HG03066 (cell line): ENCODE data around the gene NUTM2B.
"Not testable (repeated sequence)": the region's sequence is repeated elsewhere in the genome, so short reads cannot be mapped to it uniquely, and the experiment has no call there.

Experiments
- ATAC-seq: cut with Tn5 transposase; IDR thresholded peaks from one replicate; pipeline ENCODE4 v1.9.1; 2021; ENCODE audit warnings: low read depth; ENCODE audit not compliant: unreplicated experiment

Gene NUTM2B, protein sequence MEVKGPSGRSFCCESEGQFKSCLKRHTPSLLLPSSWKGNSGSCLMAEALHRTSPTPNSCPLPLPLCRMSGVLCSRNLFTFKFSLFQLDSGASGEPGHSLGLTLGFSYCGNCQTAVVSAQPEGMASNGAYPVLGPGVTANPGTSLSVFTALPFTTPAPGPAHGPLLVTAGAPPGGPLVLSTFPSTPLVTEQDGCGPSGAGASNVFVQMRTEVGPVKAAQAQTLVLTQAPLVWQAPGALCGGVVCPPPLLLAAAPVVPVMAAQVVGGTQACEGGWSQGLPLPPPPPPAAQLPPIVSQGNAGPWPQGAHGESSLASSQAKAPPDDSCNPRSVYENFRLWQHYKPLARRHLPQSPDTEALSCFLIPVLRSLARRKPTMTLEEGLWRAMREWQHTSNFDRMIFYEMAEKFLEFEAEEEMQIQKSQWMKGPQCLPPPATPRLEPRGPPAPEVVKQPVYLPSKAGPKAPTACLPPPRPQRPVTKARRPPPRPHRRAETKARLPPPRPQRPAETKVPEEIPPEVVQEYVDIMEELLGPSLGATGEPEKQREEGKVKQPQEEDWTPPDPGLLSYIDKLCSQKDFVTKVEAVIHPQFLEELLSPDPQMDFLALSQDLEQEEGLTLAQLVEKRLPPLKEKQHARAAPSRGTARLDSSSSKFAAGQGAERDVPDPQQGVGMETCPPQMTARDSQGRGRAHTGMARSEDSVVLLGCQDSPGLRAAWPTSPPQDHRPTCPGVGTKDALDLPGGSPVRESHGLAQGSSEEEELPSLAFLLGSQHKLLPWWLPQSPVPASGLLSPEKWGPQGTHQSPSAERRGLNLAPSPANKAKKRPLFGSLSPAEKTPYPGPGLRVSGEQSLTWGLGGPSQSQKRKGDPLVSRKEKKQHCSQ

DNA sequence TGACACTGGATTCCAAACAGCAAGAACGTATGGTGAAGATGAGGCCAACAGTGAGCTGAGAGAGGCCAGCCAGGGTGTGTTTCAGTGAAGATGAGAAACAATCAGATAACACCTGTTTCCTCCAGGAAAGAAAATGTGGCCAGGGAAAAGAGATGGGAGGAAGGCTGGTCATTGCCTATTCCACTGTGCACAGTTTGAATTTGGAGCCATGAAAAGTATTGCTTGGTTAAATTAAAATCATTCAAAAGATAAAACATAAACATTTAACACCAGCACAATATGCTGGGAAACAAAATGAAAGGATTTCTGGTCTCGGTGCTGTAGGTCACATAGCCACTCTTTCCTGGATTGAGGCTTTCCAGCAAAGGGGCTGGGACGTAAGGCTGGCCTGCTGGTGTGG, at the start of gene NUTM2B:
TSS of gene NUTM2B (plus strand) at position 301 of the 400 bp plus-strand sequence. CDS start 383 bp downstream, outside the sequence.
- ATAC-seq, result not testable (repeated sequence)

DNA sequence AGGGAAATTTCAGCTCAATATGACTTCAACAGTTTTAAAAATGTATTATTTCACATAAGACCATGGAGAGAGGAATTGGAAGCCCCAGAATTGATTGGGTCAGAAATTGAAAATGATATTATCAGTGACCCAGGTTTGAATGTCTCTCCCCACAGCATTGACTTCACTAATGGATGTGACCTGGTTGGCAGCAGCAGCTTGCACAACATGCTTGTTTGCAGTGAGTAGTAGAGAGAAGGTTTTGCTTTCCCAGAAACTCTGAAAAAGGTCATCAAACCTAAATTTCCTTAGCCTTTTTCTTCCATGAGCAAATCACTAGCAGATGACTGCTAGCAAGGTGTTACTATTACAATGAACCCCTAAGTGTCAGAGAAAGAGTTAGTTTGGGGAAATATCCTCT, 39.7 kb upstream of the NUTM2B start:
- ATAC-seq, result not testable (repeated sequence)

DNA sequence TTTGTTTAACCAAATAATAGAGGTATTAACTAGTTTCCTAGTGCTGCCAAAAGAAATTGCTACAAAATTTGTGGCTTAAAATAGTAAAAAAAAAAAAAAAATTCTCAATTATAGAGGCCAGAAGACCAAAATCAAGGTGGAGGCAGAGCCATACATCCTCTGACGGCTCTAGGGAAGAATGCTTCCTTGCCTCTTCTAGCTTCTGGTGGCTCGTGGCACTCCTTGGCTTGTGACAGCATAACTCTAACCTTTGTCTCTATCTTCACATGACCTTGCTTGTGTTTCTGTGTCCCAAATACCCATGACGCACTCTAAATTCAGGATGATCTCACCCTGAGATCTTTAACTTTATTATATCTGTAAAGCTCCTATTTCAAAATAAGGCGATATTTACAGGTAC, 38.3 kb upstream of the NUTM2B start:
- not testable (repeated sequence) for ATAC-seq

DNA sequence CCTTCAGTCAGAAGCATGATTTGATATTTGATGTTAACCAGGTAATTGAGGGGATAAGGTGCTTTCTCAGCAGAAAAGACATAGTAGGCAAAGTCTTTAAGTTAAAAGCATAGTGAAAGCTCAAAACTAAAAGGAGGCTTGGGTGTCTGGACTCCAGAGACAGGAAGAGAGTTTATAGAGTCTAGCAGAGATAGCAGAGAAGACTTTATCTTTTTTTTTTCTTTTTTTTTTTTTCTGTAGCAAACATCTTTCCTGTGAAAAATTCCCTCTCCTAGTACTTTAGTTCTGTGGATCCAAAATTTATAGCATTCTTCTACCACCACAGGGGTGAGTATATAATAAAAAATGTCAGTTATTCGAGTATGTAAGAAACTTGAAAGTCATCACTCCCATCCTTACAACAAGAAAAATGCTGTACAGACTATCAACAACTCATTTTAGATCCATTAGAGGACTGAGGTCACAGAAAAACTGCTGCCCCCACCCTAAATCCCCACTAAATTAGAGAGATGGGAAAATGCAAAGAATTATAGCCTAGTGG, 33.7 kb upstream of the NUTM2B start:
- ATAC-seq, result not testable (repeated sequence)

DNA sequence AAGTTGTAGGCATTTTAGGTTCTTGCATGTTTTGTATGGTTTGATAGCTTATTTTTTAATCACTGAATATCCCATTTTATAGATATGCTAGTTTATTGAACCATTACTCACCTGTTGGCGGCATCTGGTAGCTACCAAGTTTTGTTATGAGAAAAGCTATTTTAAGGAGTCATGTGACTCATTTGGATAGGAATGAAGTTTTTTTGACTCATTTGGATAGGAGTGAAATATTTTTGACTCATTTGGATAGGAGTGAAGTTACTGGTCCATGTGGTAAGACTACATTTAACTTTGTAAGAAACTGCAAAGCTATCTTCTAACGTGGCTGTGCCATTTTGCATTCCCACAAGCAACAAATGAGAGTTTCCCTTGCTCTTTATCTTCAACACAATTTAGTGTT, 28.1 kb upstream of the NUTM2B start:
- ATAC-seq, result not testable (repeated sequence)

DNA sequence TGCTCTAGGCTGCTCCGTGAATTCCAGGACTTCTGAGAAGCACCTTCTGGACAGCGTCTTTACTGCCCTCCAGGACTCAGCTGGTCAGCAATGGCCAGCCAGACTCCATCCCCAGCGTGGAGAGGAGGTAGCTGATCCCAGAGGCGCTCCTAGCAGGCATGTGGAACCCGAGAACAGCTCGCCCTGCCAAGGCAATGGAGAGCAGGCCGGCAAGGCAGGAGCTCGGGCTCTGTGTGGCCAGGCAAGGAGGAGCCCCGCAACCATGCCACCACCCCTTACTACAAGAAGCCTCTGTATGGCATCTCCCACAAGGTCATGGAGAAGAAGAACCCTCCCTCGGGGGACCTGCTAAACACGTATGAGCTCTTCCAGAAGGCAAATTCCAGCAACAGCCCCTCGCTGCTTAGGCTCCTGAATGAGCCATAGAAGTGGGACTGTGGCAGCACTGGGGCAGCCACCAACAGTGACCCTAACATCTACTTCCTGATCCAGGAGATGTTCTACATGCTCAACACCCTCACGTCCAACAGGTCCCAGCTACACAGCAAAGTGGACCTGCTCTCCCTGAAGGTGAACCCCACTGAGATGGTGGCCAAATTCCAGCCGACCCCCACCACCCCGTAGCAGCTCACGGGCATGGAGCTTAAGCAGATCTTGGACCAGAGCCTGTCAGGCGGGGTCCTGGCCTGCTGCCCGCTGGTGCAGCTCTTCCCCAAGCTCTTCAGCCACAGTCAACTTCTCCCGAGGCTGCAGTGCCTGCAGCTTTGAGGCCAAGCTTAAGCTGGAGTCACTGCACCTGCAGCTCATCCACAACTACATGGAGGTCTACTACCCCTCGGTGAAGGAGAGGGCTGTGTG, 19.8 kb upstream of the NUTM2B start:
- ATAC-seq, result not testable (repeated sequence)

DNA sequence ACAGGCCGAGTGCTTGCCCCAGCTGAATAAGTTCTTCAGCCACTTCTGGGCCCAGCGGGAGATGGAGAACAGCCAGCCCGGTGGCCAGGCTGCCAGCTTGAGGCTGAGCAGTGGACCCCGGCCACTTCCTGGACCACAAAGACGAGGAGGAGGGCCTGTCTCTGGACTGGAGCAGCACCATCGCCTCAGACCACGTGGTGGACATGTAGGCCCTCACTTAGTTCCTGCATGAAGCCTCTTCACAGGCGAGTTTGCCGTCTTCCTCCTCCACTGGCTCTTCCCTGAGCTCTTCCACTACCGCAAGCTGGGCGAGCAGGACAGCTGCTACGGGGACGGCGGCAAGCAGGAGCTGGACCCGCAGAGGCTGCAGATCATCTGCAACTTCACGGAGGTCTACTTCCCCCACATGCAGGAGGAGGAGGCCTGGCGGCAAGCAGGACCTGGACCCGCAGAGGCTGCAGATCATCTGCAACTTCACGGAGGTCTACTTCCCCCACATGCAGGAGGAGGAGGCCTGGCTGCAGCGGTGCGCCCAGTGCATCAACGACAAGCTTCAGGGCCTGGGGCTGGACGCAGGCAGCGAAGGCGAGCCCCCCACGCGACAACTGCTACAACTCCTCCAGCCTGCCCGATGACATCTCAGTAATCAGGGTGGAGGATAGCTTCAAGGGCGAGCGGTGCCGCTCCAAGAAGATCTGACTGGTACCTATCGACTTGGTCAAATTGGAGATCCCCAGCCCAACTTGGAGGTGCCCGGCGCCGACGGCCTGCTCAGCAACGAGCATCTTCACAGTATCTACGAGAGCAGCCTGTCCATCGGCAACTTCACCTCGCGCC, 18.9 kb upstream of the NUTM2B start:
- not testable (repeated sequence) for ATAC-seq

DNA sequence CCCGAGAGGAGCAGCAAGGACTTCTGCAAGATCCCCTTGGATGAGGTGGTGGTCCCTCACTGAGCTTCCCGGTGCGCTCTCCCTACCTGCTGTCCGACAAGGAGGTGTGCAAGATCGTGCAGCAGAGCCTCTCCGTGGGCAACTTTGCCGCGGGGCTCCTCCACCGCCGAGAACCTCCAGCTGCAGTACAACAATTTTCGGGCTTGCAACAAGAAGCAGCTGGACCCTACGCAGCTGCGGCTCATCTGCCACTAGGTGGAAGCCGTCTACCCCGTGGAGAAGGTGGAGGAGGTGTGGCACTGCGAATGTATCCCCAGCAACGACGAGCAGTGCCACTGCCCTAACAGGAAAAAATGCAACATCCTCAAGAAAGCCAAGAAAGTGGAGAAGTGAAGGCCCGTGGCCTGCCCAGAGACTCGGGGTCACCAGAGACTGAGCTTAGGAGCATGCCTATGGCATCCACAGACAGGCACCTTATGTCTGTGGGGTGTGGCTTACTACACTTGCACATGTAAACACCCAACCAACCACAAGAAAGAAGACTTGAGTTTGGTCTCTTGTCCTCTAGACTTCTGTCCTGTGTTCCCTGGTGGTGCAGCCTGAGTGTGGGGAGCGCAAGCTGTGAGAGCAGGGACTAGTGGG, 17.9 kb upstream of the NUTM2B start:
- not testable (repeated sequence) for ATAC-seq

DNA sequence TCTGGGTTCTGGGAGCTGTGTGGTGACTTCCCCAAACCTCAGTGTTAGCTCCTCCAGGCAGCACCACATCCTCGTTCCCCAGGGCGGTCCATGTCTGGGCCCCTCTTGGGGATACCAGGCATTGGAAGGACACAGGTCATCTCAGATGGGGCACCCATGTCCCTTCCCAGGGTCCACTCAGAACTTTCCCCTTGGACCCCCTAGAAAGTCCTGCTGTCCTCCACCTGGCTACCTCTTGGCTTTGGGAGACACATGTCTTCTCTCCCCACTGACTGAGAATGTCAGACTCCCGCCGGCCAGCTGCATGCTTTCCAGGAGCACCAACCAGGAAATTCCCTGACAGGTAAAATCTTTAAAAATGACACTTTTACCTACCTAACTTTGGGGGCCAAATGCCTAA, 16.4 kb upstream of the NUTM2B start:
- ATAC-seq, result not testable (repeated sequence)

DNA sequence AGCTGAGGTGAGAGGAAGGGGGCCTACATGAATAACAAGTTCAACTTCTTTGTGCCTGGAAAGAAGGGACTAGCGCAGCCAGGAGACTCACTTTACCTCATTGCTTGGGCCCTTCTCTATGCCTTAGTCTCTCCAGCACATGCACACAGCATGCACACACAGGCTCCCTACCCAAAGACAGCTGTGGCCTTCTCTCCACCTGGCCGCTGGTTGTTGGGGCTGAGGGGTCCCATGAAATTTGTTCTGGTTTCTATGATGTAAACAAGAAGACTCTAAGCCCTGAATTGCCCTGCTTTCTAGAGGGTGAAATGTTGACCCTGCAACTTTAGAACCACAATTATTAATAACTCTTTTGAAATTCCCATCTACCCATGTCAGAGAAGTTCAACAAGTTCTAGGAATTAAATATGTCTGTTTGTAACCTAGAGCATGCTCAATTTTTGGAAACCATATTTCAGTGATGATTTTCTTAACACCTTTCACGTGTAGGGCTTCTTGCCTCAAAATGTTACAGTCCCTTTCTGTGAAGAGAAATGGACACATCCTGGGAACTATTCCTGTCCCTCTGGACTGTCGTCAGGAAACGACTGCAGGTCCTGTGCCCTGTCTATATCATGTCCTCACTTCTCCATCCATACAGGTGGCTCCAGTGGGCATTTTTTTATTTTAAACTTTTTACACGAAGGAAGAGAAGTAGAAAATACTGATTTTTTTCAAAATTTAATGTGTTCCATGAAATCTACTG, 15.4 kb upstream of the NUTM2B start:
- ATAC-seq, result not testable (repeated sequence)

DNA sequence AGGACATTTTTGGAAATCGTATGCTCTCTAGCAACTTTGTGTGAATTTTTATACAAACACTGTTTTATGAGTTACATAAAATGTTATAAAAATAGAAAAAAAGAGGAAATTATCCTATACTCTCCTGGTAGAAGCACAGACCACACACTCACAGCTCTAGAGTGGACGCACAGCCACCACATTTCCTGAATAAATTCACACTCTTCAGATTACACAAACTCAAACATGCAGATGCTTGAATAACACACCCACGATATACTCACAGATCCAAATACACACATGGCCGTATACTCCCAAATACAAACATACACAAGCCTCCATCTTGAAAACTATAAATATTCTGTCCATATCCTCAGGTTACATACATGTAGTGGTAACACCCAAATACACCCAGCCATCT, 14.2 kb upstream of the NUTM2B start:
- not testable (repeated sequence) for ATAC-seq

DNA sequence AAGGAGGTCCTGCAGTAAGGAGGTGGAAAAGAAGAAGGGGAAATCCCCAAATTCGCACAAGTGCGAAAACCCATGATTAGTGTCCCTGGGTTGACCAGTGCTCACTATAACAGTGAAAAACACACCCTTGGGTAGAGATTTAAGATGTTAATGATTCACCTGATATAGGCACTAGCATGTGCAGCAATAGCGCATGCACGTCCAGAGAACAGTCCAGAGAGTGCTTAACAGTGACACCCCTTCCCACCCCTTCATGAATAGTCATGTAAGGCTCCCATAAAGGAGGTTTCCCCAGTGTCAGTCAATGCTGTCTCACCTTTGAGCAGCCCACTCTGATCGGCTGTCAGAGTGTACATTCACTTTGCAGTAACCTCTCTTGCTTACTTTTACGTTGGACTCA, 6.4 kb upstream of the NUTM2B start:
- not testable (repeated sequence) for ATAC-seq

DNA sequence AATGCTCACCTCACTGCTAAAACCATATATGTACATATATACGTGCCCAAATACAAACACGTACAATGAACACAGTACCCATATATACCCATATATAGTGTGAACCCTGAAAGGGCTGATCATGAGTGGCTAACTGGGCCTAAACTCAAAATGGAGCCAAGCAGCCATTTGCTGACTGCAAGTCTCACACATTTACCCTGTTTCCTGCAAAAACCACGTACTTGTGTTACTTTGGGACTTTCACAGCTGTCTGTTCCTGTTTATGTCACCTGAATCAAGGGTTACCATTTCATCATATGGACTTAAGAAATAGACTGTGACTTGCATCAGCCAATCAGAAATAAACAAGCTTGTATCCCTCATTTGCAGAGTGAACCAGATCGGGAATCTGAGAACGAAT, 5.9 kb upstream of the NUTM2B start:
- not testable (repeated sequence) for ATAC-seq

DNA sequence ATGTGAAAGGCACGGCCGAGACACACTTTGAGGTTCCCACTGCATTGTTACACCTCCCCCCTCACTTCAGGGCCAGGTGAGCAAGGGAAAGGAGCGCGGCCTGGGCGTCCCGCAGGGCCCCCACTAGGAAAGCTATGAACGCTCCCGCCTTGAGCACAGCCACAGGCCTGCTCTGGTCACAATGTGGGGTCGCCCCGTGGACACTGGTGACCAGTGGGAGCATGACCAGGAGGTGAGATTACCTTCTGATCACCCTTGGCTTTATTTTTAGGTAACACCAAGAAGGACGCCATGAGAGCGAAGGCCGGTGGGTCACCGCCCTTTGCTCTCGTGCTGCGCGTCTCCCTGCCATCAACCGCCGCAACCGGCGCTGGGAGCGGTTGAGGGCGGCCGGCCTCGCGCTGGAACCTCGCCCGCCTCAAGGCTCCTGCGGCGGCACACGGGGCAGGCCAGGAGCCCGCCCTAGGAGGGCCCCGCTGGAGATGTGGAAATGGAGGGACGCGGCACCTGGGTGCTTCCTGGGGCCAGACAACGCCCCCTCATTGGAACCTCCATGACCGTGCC, 2.6 kb upstream of the NUTM2B start:
- ATAC-seq, result not testable (repeated sequence)

DNA sequence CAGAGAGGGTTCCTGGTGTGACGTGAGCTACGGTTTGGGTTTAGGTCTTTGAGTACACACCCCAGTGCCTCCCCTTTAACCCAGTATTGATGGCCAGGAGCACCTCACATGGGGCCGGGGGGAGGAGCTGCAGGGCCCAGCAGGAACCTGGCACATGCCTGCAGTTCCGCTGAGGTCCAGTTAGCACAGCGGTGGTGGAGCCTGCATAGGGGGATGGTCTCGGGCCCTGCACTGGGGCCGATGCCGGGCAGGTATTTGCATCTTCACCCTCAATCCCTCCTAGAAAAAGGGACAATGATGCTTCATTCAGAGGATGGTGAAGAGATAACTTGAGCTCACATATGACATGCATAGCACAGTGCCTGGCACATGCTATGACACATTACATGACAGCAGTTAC, 4.0 kb downstream of the NUTM2B start:
- ATAC-seq, result not testable (repeated sequence)

DNA sequence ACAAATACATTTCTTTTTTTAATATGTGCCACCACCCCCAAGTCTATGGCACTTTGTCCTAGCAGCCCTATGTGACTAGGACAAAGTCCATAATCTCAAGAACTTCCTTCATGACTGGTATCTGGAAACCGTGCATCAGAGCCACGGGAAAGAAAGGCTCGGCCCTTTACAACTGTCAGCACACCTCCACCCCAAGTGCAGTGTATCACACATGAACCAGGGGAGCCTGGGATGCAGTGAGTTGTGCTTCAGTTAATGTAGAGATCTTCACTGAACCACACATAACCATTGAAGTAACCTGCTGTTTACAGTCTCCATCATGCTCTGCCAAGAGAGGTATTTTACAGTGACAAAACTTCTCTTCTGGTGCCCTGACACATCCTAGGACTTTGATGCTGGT, 11.9 kb downstream of the NUTM2B start:
- not testable (repeated sequence) for ATAC-seq

DNA sequence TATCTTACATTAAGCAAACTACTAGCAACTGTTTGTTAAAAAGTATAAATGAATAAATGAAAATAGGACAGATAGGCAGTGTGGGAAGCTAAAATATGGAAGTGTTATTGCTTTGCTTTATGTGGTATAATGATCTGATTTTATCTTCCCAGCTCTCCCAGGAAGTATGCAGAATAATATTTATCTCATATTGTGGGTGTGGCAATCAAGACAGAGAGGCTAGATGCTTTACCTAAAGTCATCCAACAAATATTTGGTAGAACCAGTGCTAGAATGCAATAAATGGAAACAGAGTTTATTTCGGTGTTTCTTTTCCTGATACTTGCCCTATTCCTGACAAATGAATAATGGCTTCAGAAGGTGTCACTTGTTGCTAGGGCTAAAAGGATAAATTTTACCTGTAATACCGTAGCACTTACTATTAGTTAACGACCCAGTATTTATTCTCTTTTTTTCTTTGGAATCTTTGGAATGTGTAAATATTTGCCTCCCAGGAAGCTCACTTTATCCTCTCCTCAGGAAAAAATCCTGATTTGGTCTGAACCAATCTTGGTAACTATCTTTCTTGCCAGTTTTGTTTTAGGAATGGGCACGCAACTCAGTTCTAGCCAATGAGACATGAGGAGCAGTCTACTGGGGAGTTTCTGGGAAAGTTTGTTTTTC, 14.0 kb downstream of the NUTM2B start:
- ATAC-seq, result not testable (repeated sequence)
